GM18499 (cell line): Measurements from ENCODE around the gene LDLRAD4.
"Not testable (repeated sequence)": the region's sequence is repeated elsewhere in the genome, so short reads cannot be mapped to it uniquely, and the experiment has no call there.

Experiments used
- ATAC-seq: cut with Tn5 transposase; IDR thresholded peaks from one replicate; pipeline ENCODE4 v1.9.1; 2021; ENCODE audit warnings: moderate number of reproducible peaks; ENCODE audit not compliant: insufficient read depth, unreplicated experiment

Gene LDLRAD4

GRCh38 chr18:13243363-13243762, 24.8 kb downstream of the LDLRAD4 start:
- no peak for ATAC-seq

- ATAC-seq: no peak
Measured at GRCh38 chr18:13244135-13244534, 25.6 kb downstream of the LDLRAD4 start.

GRCh38 chr18:13245481-13246000, 27.0 kb downstream of the LDLRAD4 start:
- no peak for ATAC-seq

GRCh38 chr18:13246121-13246520, 27.6 kb downstream of the LDLRAD4 start:
- no peak for ATAC-seq

- no peak for ATAC-seq
Measured at GRCh38 chr18:13246591-13246990, 28.0 kb downstream of the LDLRAD4 start.

- no peak for ATAC-seq
Measured at GRCh38 chr18:13247506-13247905, 28.9 kb downstream of the LDLRAD4 start.

- no peak for ATAC-seq
Measured at GRCh38 chr18:13252686-13253410, 34.3 kb downstream of the LDLRAD4 start.

GRCh38 chr18:13253786-13254688, 35.5 kb downstream of the LDLRAD4 start:
- ATAC-seq: no peak

- ATAC-seq: no peak
Measured at GRCh38 chr18:13254971-13255927, 36.7 kb downstream of the LDLRAD4 start.

- no peak for ATAC-seq
Measured at GRCh38 chr18:13256444-13257305, 38.1 kb downstream of the LDLRAD4 start.

GRCh38 chr18:13257361-13257980, 38.9 kb downstream of the LDLRAD4 start:
- no peak for ATAC-seq

GRCh38 chr18:13258921-13259320, 40.4 kb downstream of the LDLRAD4 start:
- no peak for ATAC-seq

- ATAC-seq: no peak
Measured at GRCh38 chr18:13259701-13260100, 41.1 kb downstream of the LDLRAD4 start.

GRCh38 chr18:13260197-13260934, 41.8 kb downstream of the LDLRAD4 start:
- ATAC-seq: no peak

- no peak for ATAC-seq
Measured at GRCh38 chr18:13260935-13261640, 42.5 kb downstream of the LDLRAD4 start.

GRCh38 chr18:13261661-13262357, 43.2 kb downstream of the LDLRAD4 start:
- no peak for ATAC-seq

GRCh38 chr18:13262358-13262680, 43.8 kb downstream of the LDLRAD4 start:
- ATAC-seq: not testable (repeated sequence)
